HG03520 (cell line): ENCODE measurements around the gene AGPS.

Experiments used
- ATAC-seq: cut with Tn5 transposase; IDR thresholded peaks from one replicate; pipeline ENCODE4 v1.9.1; 2021; ENCODE audit warnings: mild to moderate bottlenecking, moderate library complexity; ENCODE audit not compliant: unreplicated experiment

The AGPS gene

GRCh38 chr2:177383935-177384334 lies 8.6 kb upstream of the AGPS start:
- ATAC-seq: no peak

DNA sequence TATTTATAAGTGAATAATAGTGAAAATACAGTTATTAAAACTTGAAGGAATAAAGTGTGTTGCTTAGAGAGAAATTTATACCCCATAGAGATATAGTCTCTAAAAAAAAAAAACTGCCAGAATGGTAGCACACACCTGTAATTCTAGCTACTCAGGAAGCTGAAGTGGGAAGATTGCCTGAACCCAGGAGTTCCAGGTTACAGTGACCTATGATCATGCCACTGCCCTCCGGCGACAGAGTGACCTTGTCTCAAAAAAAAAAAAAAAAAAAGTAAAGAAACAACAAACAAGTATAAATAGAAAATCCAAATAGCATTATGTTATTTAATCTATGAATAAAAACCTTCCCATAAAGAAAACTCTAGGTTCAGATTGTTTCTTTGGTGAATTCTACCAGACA lies 7.4 kb upstream of the AGPS start:
- no peak for ATAC-seq

- no peak for ATAC-seq
Measured at GRCh38 chr2:177391822-177392372, 676 bp upstream of the AGPS start.

DNA sequence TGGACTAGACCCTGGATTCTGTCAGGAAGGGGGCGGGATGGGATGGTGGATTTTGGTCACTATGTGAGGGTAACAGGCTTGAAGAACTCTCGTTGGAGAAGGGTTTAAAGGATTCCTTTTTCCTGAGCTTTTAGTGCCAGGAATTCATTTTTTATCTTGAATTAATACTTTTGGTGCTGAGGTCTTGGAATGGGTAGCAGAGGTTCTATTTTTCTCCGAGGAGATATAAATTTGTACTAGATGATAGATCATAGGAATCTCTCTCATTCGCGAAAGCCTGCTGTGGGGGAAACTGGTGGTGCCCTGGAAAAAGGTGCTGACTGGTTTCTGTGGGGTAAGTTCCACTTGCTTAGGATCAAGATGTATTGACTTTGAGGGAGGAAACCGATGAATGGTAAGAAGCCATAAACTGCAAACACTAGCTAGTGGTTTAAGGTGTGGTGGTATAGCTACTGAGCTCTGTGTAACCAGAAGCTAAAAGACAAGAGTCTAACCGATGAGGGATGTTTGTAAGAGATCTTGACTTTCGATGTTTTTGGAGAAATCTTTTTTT lies 706 bp downstream of the AGPS start:
- no peak for ATAC-seq

DNA sequence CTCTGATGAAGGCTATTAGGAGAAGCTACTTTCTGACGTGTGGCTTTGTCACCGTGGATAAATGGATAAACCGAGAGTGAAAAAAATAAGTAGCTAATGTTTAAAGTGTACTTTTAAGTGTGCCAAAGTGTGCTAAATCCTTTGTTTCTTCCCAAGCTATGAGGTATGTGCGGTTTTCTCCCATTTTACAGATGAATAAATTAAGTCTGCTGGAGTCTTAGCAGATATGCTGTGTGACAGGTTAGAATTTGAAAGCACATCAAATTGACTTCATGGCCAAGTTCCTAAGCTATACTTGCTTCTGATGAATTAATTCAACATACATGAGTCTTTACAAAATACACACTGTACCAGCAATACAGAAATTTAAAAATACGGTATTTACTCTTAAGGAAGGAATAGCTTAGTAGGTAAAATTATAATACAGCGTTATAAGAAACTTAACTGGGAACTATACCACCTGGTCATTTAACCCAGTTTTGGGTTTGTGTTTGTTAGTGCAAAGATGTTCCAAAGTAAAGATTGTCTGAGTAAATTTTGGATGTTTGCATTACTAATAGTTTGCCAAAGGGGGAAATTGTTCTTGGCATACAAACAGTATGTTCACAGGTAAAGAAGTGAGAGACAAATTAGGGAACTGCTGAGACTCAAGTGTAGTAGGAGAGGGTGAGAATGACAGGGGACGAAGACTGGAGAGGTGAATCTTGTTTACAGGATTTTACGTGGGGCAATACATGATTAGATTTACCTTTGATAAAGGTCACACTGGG lies 1.4 kb downstream of the AGPS start:
- no peak for ATAC-seq

- ATAC-seq: no peak
Measured at GRCh38 chr2:177394594-177394973, 2.0 kb downstream of the AGPS start.

DNA sequence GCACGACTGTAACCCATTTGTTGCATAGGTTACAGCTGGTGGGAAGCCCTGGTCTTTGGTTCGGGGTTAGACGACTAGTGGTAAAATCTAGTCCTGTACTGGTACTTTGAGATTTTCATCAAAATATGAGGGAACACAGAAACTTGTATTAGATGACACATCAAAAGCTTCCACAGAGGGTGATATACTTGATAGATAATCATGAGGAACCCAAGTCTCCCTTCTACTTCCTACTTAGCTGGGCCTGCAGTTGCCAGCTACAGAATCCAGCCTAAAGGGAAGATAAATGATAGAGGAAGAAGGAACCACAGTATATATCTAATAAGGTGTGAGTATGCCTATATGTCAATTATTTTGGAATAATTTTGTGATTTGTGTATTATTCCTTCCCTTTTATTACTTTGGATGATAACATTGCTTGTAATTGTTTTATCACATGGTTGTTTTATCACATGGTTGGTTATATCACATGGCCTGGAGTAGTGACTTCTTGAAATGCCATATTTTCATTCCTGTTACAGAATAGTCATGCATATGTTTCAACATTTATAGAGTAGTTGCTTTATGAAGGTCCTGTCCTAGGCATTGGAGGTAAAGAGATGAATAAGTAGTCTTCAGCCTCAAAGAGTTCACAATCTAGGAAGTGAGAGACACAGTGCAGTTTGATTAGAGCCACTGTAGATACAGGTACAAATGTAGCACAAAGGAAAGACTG lies 2.9 kb downstream of the AGPS start:
- ATAC-seq: no peak

- ATAC-seq: no peak
Measured at GRCh38 chr2:177396703-177397460, 4.3 kb downstream of the AGPS start.

- ATAC-seq: no peak
Measured at GRCh38 chr2:177397481-177398289, 5.1 kb downstream of the AGPS start.

DNA sequence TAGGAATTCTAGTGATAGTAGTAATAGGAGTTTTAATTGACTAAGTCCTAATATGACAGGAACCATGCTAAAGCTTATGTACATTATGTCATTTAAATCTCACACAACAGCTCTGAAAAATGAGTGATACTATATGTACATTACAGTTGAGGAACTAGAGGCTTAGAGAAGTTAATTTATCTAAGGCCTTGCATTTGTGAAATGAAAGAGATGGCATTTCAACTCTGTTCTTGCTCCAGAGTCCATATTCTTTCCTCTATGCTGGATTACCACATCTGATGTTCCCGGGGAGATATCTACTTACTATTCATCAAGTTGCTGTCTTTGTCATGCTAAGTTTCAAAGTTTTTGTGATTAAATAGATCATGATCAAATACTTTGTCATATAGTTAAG lies 5.7 kb downstream of the AGPS start:
- no peak for ATAC-seq

- ATAC-seq: no peak
Measured at GRCh38 chr2:177398791-177399190, 6.2 kb downstream of the AGPS start.

- ATAC-seq: no peak
Measured at GRCh38 chr2:177399376-177399775, 6.8 kb downstream of the AGPS start.

GRCh38 chr2:177400337-177400923 lies 7.9 kb downstream of the AGPS start:
- ATAC-seq: no peak

DNA sequence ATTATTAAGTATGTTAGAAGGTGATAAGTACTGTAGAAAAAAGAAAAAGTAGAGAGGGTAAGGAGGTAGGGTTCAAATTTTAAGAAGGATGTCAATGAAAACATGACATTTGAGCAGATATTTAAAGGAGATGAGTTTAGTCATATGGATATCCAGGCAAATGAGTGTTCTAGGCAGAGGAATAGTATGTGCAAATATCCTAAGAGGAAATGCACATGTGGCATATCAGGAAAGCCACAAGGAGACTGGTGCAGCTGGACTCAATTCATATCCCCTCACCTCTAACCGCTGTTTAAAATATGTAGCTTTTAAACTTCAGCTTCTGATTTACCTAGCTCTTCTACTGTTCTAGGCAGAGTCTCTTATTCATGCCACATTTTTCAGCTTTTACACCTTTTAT lies 9.5 kb downstream of the AGPS start:
- ATAC-seq: no peak

GRCh38 chr2:177403838-177404237 lies 11.3 kb downstream of the AGPS start:
- ATAC-seq: no peak

DNA sequence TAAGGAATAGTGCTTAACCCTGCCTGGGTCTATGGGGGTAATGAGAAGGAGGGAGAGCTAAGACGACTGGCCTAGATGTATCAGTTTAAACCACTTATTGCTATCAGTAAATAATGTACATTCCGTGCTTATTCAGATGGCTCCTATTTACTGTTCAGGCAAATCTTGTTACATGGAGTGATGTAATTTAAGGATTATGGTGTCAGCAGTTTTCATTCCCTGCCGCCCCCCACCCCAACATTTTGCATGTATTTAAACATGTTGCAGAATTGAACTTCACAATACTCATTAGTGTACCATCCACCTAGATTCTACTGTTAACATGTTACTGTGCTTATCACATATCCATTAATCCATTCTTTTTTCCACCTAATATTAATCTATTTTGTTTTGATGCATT lies 11.7 kb downstream of the AGPS start:
- ATAC-seq: no peak

GRCh38 chr2:177405029-177405692 lies 12.6 kb downstream of the AGPS start:
- ATAC-seq: no peak

GRCh38 chr2:177406182-177406581 lies 13.6 kb downstream of the AGPS start:
- no peak for ATAC-seq

GRCh38 chr2:177407031-177407430 lies 14.5 kb downstream of the AGPS start:
- no peak for ATAC-seq
